Uterus (tissue), 2 donors: ENCODE results near the gene RAP1A.

ENCODE experiments used
- POLR2A ChIP-seq, 2 donors: fragments of 450-650 bp; IDR thresholded peaks; one replicate each; pipeline ENCODE4 v1.6.1; 2016; ENCODE audit warnings: antibody characterized with exemption in 2 of 2, mild to moderate bottlenecking in 1 of 2, moderate library complexity in 1 of 2
- TF ChIP-seq, protein P1 (sequence below), 4 experiments: fragments of 200-600 bp in 2 of 4; fragments of 450-650 bp in 2 of 4; sonication (generic) in 2 of 4; IDR thresholded peaks; one replicate each; pipeline ENCODE4 v1.5.1; 2016 to 2019; ENCODE audit warnings: antibody characterized with exemption in 4 of 4, mild to moderate bottlenecking in 2 of 4, moderate library complexity in 1 of 4

- TF ChIP-seq, protein P1, sequence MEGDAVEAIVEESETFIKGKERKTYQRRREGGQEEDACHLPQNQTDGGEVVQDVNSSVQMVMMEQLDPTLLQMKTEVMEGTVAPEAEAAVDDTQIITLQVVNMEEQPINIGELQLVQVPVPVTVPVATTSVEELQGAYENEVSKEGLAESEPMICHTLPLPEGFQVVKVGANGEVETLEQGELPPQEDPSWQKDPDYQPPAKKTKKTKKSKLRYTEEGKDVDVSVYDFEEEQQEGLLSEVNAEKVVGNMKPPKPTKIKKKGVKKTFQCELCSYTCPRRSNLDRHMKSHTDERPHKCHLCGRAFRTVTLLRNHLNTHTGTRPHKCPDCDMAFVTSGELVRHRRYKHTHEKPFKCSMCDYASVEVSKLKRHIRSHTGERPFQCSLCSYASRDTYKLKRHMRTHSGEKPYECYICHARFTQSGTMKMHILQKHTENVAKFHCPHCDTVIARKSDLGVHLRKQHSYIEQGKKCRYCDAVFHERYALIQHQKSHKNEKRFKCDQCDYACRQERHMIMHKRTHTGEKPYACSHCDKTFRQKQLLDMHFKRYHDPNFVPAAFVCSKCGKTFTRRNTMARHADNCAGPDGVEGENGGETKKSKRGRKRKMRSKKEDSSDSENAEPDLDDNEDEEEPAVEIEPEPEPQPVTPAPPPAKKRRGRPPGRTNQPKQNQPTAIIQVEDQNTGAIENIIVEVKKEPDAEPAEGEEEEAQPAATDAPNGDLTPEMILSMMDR (IDR thresholded peaks at IDR 0.05) = no peak
- TF ChIP-seq POLR2A (IDR thresholded peaks at IDR 0.05) = no peak
Measured at GRCh38 chr1:111591937-111592336, 27.7 kb upstream of the RAP1A start.
